ENCODE results near the gene ACOT7.
"Not testable (repeated sequence)": the region's sequence is repeated elsewhere in the genome, so short reads cannot be mapped to it uniquely, and the experiment has no call there.

The ACOT7 gene

GRCh38 chr1:6223617-6224016 lies 169.9 kb downstream of the ACOT7 start:
- DNase-seq (ENCODE audit: insufficient read length, low spot score) (no peak), FAIRE-seq (no peak)
- TF ChIP-seq POU2F2 (IDR thresholded peaks at IDR 0.05; ENCODE audit: low read depth, low read length) (no peak), POLR2A (IDR thresholded peaks at IDR 0.05; ENCODE audit: low read depth, low read length) (no peak), POLR2AphosphoS5 (IDR thresholded peaks at IDR 0.05; ENCODE audit: low read depth, low read length) (no peak), SPI1 (IDR thresholded peaks at IDR 0.05; ENCODE audit: low read depth, low read length) (no peak), TAF1 (IDR thresholded peaks at IDR 0.05; ENCODE audit: low read depth, low read length) (no peak), PAX5 (IDR thresholded peaks at IDR 0.05; ENCODE audit: insufficient read depth, low read length, severe bottlenecking) (no peak)

- TF ChIP-seq POU2F2 (IDR thresholded peaks at IDR 0.05; ENCODE audit: low read depth, low read length) = no peak
- no peak for TF ChIP-seq POLR2A (IDR thresholded peaks at IDR 0.05; ENCODE audit: low read depth, low read length)
- TF ChIP-seq SPI1 (IDR thresholded peaks at IDR 0.05; ENCODE audit: low read depth, low read length) = no peak
- no peak for TF ChIP-seq PAX5 (IDR thresholded peaks at IDR 0.05; ENCODE audit: insufficient read depth, low read length, severe bottlenecking)
- TF ChIP-seq TAF1 (IDR thresholded peaks at IDR 0.05; ENCODE audit: low read depth, low read length) = no peak
- TF ChIP-seq POLR2AphosphoS5 (IDR thresholded peaks at IDR 0.05; ENCODE audit: low read depth, low read length) = no peak
- FAIRE-seq (no peak), DNase-seq (ENCODE audit: insufficient read length, low spot score) (no peak)
Observed at GRCh38 chr1:6222636-6223035, 170.9 kb downstream of the ACOT7 start.

- TF ChIP-seq TAF1 (IDR thresholded peaks at IDR 0.05; ENCODE audit: low read depth, low read length) = no peak
- peak; percentile 61; the same call in 1 of the 2 replicates for TF ChIP-seq POLR2AphosphoS5 (IDR thresholded peaks at IDR 0.05; ENCODE audit: low read depth, low read length)
- DNase-seq (ENCODE audit: insufficient read length, low spot score) (no peak), FAIRE-seq (no peak)
Observed at GRCh38 chr1:6221210-6221784, 172.3 kb downstream of the ACOT7 start.

GRCh38 chr1:6220236-6220635 lies 173.3 kb downstream of the ACOT7 start:
- no peak for FAIRE-seq
- DNase-seq (ENCODE audit: insufficient read length, low spot score) = no peak
- TF ChIP-seq TAF1 (IDR thresholded peaks at IDR 0.05; ENCODE audit: low read depth, low read length) = no peak

- not testable (repeated sequence) for DNase-seq (ENCODE audit: insufficient read length, low spot score); FAIRE-seq
Observed at GRCh38 chr1:6219641-6220040, 173.9 kb downstream of the ACOT7 start.

- DNase-seq (ENCODE audit: insufficient read length, low spot score) = no peak
- FAIRE-seq = no peak
- no peak for TF ChIP-seq POU2F2 (IDR thresholded peaks at IDR 0.05; ENCODE audit: low read depth, low read length)
- no peak for TF ChIP-seq POLR2AphosphoS5 (IDR thresholded peaks at IDR 0.05; ENCODE audit: low read depth, low read length)
- no peak for TF ChIP-seq PAX5 (IDR thresholded peaks at IDR 0.05; ENCODE audit: insufficient read depth, low read length, severe bottlenecking)
- TF ChIP-seq POLR2A (IDR thresholded peaks at IDR 0.05; ENCODE audit: low read depth, low read length) = no peak
- TF ChIP-seq TAF1 (IDR thresholded peaks at IDR 0.05; ENCODE audit: low read depth, low read length) = no peak
- TF ChIP-seq SPI1 (IDR thresholded peaks at IDR 0.05; ENCODE audit: low read depth, low read length) = no peak
Observed at GRCh38 chr1:6218375-6219164, 175.0 kb downstream of the ACOT7 start.

Measured in GM12891 (cell line).